RWPE1 (cell line): ENCODE results near the gene PSMA7.

Experiments
- CTCF ChIA-PET: fragments of 350-600 bp; sonication (Branson Sonifier 250); formaldehyde crosslinking; extraction: SDS; loops from one replicate; lab custom pipeline; 2021; lab: Yijun Ruan, JAX
- POLR2A ChIA-PET: fragments of 400-600 bp; formaldehyde crosslinking; extraction: SDS; loops from one replicate; lab custom pipeline; 2020; ENCODE audit warnings: antibody characterized with exemption; ENCODE audit not compliant: low non-redundant PET; lab: Yijun Ruan, JAX
- DNase-seq: peaks from one replicate; pipeline ENCODE4 v3.0.0; 2012; ENCODE audit warnings: low spot score
- H3K27ac ChIP-seq: fragments of 450-650 bp; 2 replicates; pipeline ENCODE4 v1.5.1; 2017
- TF ChIP-seq, protein P1 (sequence below): fragments of 450-650 bp; conservative IDR thresholded peaks from 2 replicates; pipeline ENCODE4 v1.5.1; 2017; ENCODE audit warnings: low read depth, mild to moderate bottlenecking

Gene PSMA7

GRCh38 chr20:62143081-62143956 is at the start of gene PSMA7, which contains the start of gene SS18L1:
TSS of gene PSMA7 (minus strand) at chr20:62143394. CDS start at chr20:62143303, 91 bp downstream.
TSS of gene SS18L1 (plus strand) at chr20:62143769. CDS start at chr20:62143821, 52 bp downstream.
- TF ChIP-seq, protein P1, sequence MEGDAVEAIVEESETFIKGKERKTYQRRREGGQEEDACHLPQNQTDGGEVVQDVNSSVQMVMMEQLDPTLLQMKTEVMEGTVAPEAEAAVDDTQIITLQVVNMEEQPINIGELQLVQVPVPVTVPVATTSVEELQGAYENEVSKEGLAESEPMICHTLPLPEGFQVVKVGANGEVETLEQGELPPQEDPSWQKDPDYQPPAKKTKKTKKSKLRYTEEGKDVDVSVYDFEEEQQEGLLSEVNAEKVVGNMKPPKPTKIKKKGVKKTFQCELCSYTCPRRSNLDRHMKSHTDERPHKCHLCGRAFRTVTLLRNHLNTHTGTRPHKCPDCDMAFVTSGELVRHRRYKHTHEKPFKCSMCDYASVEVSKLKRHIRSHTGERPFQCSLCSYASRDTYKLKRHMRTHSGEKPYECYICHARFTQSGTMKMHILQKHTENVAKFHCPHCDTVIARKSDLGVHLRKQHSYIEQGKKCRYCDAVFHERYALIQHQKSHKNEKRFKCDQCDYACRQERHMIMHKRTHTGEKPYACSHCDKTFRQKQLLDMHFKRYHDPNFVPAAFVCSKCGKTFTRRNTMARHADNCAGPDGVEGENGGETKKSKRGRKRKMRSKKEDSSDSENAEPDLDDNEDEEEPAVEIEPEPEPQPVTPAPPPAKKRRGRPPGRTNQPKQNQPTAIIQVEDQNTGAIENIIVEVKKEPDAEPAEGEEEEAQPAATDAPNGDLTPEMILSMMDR = no peak
- POLR2A ChIA-PET = interaction anchor here (0.5 to 0.7 kb wide), 2 partner anchors 19 to 28 kb away, joined by 3 to 5 read pairs; no protein-coding TSS in a partner anchor
- H3K27ac ChIP-seq = peak within 1 kb of the TSS; percentile 91
- peak; percentile 92 for DNase-seq
- CTCF ChIA-PET = interaction anchor here (0.6 to 1.4 kb wide), 2 partner anchors 77 to 256 kb away, joined by 3 to 4 read pairs; partner anchors contain the start of gene TAF4

DNA sequence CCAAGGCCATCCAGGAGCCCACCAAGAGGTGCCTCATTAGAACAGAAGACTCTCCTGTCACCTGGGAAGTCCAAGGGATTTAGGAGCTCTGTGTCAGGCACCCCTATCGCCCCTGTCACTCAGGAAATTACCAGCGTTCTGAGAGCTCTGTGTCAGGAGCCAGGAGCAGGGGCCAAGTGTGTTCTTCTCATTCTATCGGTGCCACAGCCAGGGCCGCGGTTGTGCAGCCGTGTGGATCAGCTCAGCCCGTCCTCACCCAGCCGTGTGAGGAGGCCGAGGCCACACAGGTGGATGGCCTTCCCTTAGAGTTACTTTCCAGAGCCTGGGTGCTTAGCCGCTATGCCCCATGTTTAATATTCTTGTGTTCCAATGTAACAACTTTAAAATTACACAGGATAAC is 49.4 kb upstream of the PSMA7 start:
- TF ChIP-seq, protein P1 = no peak
- peak overlapping the region; percentile 26 for H3K27ac ChIP-seq
- ChIA-PET CTCF (no interaction called here), POLR2A (no interaction called here)
- no peak for DNase-seq

GRCh38 chr20:62191781-62192559 is 48.8 kb upstream of the PSMA7 start:
- no peak for DNase-seq
- ChIA-PET POLR2A (no interaction called here), CTCF (no interaction called here)
- TF ChIP-seq, protein P1 = no peak
- peak overlapping the region; percentile 26 for H3K27ac ChIP-seq

DNA sequence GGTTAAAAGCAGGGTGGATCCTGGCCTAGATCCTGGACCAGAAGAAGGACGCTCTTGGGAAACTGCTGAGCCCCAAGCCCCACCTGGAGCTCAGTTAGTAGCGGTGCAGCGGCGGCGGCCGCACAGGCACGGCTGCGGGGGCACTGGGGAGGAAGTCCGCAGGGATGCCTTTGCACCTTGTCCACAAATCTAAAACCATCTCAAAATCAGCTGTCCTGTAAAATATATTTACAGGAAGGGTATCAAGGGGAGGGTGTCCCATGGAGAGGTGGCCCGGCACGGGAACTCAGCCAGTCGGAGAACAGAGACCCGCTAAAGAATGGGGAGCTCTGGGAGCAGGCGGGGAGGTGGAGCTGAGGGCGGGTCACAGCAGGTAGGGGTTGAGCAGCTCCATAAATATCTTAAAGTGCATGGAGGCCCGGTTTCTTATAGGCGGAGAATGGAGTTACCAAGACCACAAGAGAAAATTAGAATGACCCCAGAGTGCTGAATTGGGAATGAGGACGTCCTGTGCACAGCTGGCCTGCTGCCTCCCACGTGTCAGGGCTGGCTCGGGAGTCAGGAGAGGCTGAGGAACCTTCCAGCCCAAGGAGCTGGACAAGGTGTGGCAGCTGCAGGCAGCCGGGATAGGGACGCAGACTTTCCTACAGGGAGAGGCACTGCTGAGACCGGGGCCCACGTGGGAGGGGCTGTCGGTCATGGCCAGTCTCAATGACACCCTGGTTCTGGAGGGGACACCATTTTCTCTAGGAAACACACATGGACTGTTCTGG is 47.6 kb upstream of the PSMA7 start:
- peak overlapping the region; percentile 26 for H3K27ac ChIP-seq
- DNase-seq = no peak
- ChIA-PET CTCF (interaction anchor here (0.7 kb wide), 1 partner anchor 18 kb away, joined by 3 read pairs; no protein-coding TSS in a partner anchor), POLR2A (interaction anchor here (0.5 kb wide), 1 partner anchor 101 kb away, joined by 3 read pairs; no protein-coding TSS in a partner anchor)
- TF ChIP-seq, protein P1 = no peak

DNA sequence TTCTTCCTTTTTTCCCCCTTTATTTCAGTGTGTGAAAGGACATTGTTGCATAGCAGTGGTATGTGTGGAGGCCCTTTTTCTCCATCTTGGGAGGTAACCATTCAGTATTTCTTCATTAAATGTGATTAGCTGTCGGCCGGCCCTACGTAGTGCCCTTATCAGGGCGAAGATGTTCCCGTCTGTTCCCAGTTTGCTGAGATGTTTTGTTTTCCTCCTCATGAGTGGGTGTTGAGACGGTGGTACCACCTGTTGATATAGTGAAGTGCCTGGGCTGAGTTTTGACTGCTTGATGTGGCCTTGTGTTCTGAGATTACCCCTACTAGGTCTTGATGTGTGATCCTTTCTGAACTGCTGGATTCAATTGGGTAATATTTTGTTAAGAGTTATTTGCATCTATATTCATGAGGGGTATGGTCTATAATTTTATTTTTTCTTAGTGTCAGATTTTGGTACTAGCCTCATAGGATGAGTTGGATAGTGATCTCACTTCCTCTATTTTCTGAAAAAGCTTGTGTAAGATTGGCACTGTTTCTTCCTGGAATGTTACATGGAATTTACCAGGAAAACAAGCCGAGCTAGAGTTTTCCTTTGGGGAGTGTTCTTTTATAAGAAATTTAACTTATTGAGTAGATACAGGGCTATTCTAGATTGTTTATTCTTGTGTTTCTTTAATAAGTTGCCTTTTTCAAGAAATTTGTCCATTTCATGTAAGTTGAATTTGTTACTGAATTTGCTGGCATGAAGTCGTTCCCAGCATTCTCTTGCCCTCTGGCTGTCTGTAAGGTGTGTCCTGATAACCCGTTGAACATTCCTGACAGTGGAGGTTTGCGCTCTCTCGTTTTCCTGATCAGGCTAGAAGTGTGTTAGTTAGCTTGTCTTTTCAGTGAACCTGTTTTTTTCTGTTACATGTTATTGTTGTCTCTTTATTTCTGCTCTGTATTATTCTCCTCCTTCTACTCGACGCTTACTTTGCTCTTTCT is 44.0 kb upstream of the PSMA7 start:
- CTCF ChIA-PET = interaction anchor here (0.6 to 0.7 kb wide), 4 partner anchors 37 to 177 kb away, joined by 3 read pairs; no protein-coding TSS in a partner anchor
- H3K27ac ChIP-seq = peak overlapping the region; percentile 68
- POLR2A ChIA-PET = interaction anchor here (0.9 kb wide), 1 partner anchor 54 kb away, joined by 3 read pairs; no protein-coding TSS in a partner anchor
- TF ChIP-seq, protein P1 = no peak
- peak; percentile 86 for DNase-seq
